AG04449 (cell line): ENCODE results near the gene ASB11.

Source experiments
- CTCF ChIA-PET: fragments of 350-600 bp; formaldehyde crosslinking; extraction: SDS; loops from one replicate; lab custom pipeline; 2021; ENCODE audit warnings: antibody characterized with exemption; lab: Yijun Ruan, JAX
- POLR2A ChIA-PET: fragments of 400-600, 350-600 bp; formaldehyde crosslinking; extraction: SDS; loops from one replicate; lab custom pipeline; 2020; ENCODE audit warnings: antibody characterized with exemption, inconsistent platforms; lab: Yijun Ruan, JAX
- DNase-seq: peaks from one replicate; pipeline ENCODE4 v3.0.0-alpha.2; 2010; ENCODE audit warnings: low read depth, low spot score
- H3K4me3 ChIP-seq: 2 replicates; pipeline ENCODE4 v1.5.1; 2011; ENCODE audit warnings: low read depth, mild to moderate bottlenecking, control low read depth, low read length
- CTCF ChIP-seq: IDR thresholded peaks from one replicate; pipeline ENCODE4 v1.5.1; 2011; ENCODE audit warnings: mild to moderate bottlenecking, moderate library complexity, low read length, control low read depth, inconsistent platforms; ENCODE audit not compliant: insufficient read depth; ENCODE audit errors: missing control alignments

The ASB11 gene

DNA sequence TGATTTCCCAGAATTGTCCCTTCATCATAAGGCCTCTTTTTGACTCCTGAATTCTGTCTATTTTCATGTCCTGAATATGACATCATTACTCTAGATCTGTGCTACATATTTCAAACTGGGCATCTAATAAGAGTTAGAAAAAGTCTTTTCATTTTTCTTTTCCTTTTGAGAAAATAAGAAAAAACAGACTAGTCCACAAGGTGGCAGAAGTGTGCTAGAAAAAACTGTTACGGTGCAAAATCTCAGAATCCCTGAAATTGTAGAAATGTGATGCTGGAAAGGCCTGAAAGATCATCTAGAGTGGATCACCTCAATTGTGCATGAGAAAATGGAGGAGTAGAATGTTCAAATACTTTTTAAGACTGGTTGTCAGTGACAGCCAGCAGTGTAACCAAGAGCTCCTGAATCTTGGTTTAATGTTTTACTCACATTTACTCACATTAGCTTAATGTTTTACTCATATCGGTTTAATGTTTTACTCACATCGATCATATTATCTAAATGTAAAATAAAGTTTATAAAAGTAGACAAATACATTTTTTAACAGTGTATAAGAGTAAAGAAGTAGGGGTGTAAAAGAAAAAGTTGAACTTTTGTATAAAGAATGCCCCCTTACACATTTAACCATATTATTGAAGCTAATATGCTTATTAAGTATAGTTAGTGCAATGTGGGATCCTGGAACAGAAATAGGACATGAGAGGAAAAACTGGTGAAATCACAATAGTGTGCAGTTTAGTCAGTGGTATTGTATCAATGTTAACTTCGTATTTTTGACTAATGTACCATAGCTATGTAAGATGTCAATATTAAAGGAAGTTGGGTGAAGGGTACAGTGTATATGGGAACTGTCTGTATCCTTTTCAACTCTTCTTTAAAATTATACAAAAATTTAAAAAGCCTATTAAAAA is 15.2 kb downstream of the ASB11 start:
- no peak for TF ChIP-seq CTCF
- DNase-seq: no peak
- no peak overlapping the region for H3K4me3 ChIP-seq
- POLR2A ChIA-PET: no interaction called here
- CTCF ChIA-PET: interaction anchor here (0.9 to 1.9 kb wide), 10 partner anchors 8 to 168 kb away, joined by 3 to 9 read pairs (median 4); no protein-coding TSS in a partner anchor

- ChIA-PET POLR2A (no interaction called here), CTCF (no interaction called here)
- no peak for TF ChIP-seq CTCF
- H3K4me3 ChIP-seq: no peak overlapping the region
- no peak for DNase-seq
Observed at GRCh38 chrX:15298780-15299179, 16.7 kb downstream of the ASB11 start.

- POLR2A ChIA-PET: no interaction called here
- H3K4me3 ChIP-seq: no peak overlapping the region
- no peak for TF ChIP-seq CTCF
- DNase-seq: no peak
- CTCF ChIA-PET: no interaction called here
Observed at GRCh38 chrX:15298201-15298600, 17.2 kb downstream of the ASB11 start.

DNA sequence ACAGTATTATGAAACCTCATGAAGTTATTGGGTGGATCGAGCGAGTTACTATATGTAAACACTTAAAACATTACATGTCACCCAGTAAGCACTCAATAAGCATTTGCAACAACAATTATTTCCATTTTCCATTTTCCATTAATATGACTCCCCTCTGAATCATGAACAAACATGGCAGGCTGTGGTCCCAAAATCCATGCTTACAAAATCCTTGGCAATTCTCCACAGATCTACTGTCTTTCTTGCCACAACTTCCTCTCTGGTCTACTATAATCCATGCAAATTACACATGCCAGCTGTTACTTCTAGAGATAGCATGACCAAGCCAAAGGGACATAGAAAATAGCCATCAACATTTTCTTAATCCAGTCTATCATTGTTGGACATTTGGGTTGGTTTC is 22.0 kb downstream of the ASB11 start:
- TF ChIP-seq CTCF: no peak
- H3K4me3 ChIP-seq: no peak overlapping the region
- ChIA-PET POLR2A (no interaction called here), CTCF (no interaction called here)
- DNase-seq: no peak

- no peak for DNase-seq
- POLR2A ChIA-PET: no interaction called here
- H3K4me3 ChIP-seq: no peak overlapping the region
- CTCF ChIA-PET: no interaction called here
- TF ChIP-seq CTCF: no peak
Observed at GRCh38 chrX:15292861-15293260, 22.6 kb downstream of the ASB11 start.

DNA sequence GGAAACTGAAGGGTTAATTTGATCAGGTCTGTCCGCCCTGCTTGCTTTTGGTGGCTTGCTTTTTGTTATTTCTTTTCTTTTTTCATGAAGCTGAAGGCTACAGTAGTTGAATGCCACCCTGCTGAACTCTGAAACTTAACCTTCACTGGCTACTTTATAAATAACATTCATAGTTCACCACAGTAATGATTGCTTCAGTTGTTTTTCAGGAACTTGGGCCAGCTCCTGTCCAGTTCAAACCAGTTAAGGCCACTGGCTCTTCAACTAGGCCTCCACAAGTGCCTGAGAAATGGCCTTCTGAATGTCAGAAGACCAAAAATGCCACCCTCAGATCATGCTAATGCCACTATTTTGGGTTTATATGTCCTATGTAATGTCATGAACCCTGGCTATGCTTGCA is 37.8 kb downstream of the ASB11 start:
- ChIA-PET CTCF (no interaction called here), POLR2A (no interaction called here)
- no peak for DNase-seq
- no peak for TF ChIP-seq CTCF
- no peak overlapping the region for H3K4me3 ChIP-seq
